HepG2 (cell line): ENCODE data around the gene NCKAP1. TPM values are rescaled to one million over a fixed set of nuclear protein-coding genes. Genes with fewer than 3 reads are reported as not detected.

Experiments used
- BRD4 ChIP-seq: sonication (generic); formaldehyde crosslinking; IDR thresholded peaks from 2 replicates; pipeline ENCODE4 v1.4.0; 2020; ENCODE audit warnings: missing genetic modification reagents
- CHD4 ChIP-seq: fragments of 200-600 bp; sonication (generic); IDR thresholded peaks from 2 replicates; pipeline ENCODE4 v1.7.0; 2017; ENCODE audit warnings: mild to moderate bottlenecking, low read length, borderline replicate concordance
- EZH2 ChIP-seq: conservative IDR thresholded peaks from 2 replicates; pipeline ENCODE4 v1.6.1; 2012; ENCODE audit warnings: mild to moderate bottlenecking, low read depth, low read length, moderate library complexity
- FOSL1 ChIP-seq: sonication (generic); formaldehyde crosslinking; IDR thresholded peaks from 2 replicates; pipeline ENCODE4 v1.9.0; 2021; ENCODE audit warnings: missing genetic modification reagents, borderline replicate concordance
- GTF2F1 ChIP-seq: fragments of 150-350 bp; IDR thresholded peaks from 2 replicates; pipeline ENCODE4 v1.6.1; 2014; ENCODE audit warnings: low read length
- HDAC6 ChIP-seq: fragments of 200-600 bp; sonication (generic); IDR thresholded peaks from 2 replicates; pipeline ENCODE4 v1.7.0; 2017; ENCODE audit warnings: mild to moderate bottlenecking, antibody characterized with exemption, low read length, low read depth
- SAP130 ChIP-seq: IDR thresholded peaks from 2 replicates; pipeline ENCODE4 v1.6.1; 2016; ENCODE audit warnings: low read depth
- SNRNP70 ChIP-seq: fragments of 200-400 bp; formaldehyde crosslinking; IDR thresholded peaks from 2 replicates; pipeline ENCODE4 v1.6.1; 2017; ENCODE audit warnings: mild to moderate bottlenecking, low read depth, low read length, moderate library complexity
- SOX13 ChIP-seq, 3 experiments: fragments of 450-650 bp in 1 of 3; sonication (generic) in 1 of 3; formaldehyde crosslinking in 1 of 3; IDR thresholded peaks in 2 of 3; conservative IDR thresholded peaks in 1 of 3; 2 replicates each; pipeline versions ENCODE4 v1.5.0 to v1.6.1; 2016 to 2020; ENCODE audit warnings: antibody characterized with exemption in 1 of 3, mild to moderate bottlenecking in 1 of 3, missing compliant biosample characterization in 1 of 3, missing genetic modification reagents in 1 of 3, moderate library complexity in 1 of 3
- ZNF292 ChIP-seq: sonication (generic); formaldehyde crosslinking; IDR thresholded peaks from 2 replicates; pipeline ENCODE4 v1.8.1; 2022; ENCODE audit warnings: mild to moderate bottlenecking, low read depth, missing genetic modification reagents, borderline replicate concordance
- ZNF30 ChIP-seq: sonication (generic); formaldehyde crosslinking; IDR thresholded peaks from 2 replicates; pipeline ENCODE4 v1.5.0; 2020; ENCODE audit warnings: mild to moderate bottlenecking, missing genetic modification reagents
- ZNF546 ChIP-seq: sonication (generic); formaldehyde crosslinking; conservative IDR thresholded peaks from 2 replicates; pipeline ENCODE4 v1.8.1; 2023; ENCODE audit warnings: mild to moderate bottlenecking, missing genetic modification reagents
- ZNF563 ChIP-seq: sonication (generic); formaldehyde crosslinking; IDR thresholded peaks from 2 replicates; pipeline ENCODE4 v1.8.0; 2022; ENCODE audit warnings: mild to moderate bottlenecking, moderate library complexity, missing genetic modification reagents
- ZNF773 ChIP-seq: sonication (generic); formaldehyde crosslinking; IDR thresholded peaks from 2 replicates; pipeline ENCODE4 v1.4.0; 2020; ENCODE audit warnings: missing genetic modification reagents, borderline replicate concordance
- polyA plus RNA-seq, 8 experiments: library from polyadenylated mRNA; depleted of rRNA in 3 of 8; stranded (reverse) in 7 of 8; unstranded in 1 of 8; fragments of >200 nt; fragmentation: Illumina TruSeq in 4 of 8; extraction: Trizol in 4 of 8; gene quantifications; 2 replicates each; pipeline versions ENCODE4 v1.2.1 to v1.2.3, GENCODE V29; 2011 to 2016; ENCODE audit warnings: low read depth in 4 of 8, missing spikeins in 1 of 8, mixed read lengths in 1 of 8; ENCODE audit not compliant: insufficient read depth in 1 of 8
- total RNA-seq, 5 experiments: library from RNA; depleted of rRNA; stranded (reverse); fragments of >200 nt; fragmentation: Illumina TruSeq; extraction: Trizol; gene quantifications; 2 replicates each; pipeline ENCODE4 v1.2.3, GENCODE V29; 2016; ENCODE audit warnings: low read depth in 1 of 5
- TF ChIP-seq, protein P1 (sequence below): IDR thresholded peaks from 2 replicates; pipeline ENCODE4 v1.6.1; 2012; ENCODE audit warnings: low read depth, low read length, improper control_type of control experiment
- TF ChIP-seq, protein P2 (sequence below): sonication (generic); formaldehyde crosslinking; IDR thresholded peaks from 2 replicates; pipeline ENCODE4 v1.8.1; 2022; ENCODE audit warnings: mild to moderate bottlenecking, missing genetic modification reagents
- TF ChIP-seq, protein P3 (sequence below): IDR thresholded peaks from 2 replicates; pipeline ENCODE4 v1.6.1; 2016; ENCODE audit warnings: missing compliant biosample characterization, missing genetic modification reagents, borderline replicate concordance
- TF ChIP-seq, protein P4 (sequence below): sonication (generic); formaldehyde crosslinking; IDR thresholded peaks from 2 replicates; pipeline ENCODE4 v1.4.0; 2020; ENCODE audit warnings: missing genetic modification reagents
- TF ChIP-seq, protein P5 (sequence below): sonication (generic); formaldehyde crosslinking; IDR thresholded peaks from 2 replicates; pipeline ENCODE4 v1.4.0; 2020; ENCODE audit warnings: missing genetic modification reagents, borderline replicate concordance

Gene NCKAP1
- total and polyA plus RNA-seq, 2 of the 13 experiments (the other 11 are each of a cell fraction or from before 2014, with no cell fraction given) = 72.1 to 96.3 TPM

DNA sequence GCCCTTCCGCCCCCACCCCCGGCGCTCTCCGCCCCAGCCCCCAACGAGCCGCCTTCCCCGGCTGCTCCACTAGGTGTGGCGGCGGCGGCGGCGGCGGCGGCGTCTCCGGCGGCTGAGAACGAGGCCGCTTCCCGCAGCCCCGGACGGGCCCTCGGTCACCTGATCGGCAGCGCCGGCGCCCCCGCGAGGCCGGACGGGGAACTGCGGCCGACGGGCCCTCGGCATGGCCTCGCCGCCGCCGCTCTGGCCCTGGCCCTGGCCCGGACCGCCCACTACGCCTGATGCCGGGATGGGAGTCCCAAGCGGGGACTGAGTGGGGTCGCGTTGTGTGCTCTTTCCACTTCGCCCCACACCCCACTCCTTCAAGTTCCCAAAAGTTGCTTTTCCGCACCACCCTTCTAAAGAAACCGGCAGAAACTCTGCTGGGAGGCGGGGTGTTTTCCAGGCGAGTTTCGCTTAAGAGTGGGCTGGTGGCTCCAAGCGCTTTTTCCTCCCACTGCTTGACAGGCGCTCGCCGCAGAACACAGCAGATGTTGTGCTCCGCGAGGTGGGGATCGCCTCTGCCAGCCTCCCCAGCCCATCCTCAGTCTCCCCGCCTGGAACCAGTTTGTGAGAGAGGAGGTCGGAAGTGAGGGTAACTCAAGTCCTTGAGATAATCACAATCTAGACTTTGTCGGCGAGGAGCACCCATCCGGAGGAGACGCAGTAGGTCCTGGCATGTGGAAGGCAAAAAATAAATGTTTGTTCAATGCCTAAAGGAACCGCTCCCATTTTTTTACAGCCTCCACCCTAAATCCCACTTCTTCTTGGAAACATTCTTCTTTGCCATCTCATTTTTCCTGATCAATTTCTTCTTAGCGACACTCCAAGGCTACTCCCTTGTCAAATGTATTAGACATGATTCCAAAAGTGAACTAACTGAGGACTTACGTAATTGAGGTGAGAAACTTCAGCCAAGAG is at the start of gene NCKAP1 (continued):
- TF ChIP-seq, protein P1, sequence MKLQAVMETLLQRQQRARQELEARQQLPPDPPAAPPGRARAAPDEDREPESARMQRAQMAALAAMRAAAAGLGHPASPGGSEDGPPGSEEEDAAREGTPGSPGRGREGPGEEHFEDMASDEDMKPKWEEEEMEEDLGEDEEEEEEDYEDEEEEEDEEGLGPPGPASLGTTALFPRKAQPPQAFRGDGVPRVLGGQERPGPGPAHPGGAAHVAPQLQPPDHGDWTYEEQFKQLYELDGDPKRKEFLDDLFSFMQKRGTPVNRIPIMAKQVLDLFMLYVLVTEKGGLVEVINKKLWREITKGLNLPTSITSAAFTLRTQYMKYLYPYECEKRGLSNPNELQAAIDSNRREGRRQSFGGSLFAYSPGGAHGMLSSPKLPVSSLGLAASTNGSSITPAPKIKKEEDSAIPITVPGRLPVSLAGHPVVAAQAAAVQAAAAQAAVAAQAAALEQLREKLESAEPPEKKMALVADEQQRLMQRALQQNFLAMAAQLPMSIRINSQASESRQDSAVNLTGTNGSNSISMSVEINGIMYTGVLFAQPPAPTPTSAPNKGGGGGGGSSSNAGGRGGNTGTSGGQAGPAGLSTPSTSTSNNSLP = 0 out of 2 replicates have a peak, but pooled peaks have one; percentile 23
- TF ChIP-seq, protein P2, sequence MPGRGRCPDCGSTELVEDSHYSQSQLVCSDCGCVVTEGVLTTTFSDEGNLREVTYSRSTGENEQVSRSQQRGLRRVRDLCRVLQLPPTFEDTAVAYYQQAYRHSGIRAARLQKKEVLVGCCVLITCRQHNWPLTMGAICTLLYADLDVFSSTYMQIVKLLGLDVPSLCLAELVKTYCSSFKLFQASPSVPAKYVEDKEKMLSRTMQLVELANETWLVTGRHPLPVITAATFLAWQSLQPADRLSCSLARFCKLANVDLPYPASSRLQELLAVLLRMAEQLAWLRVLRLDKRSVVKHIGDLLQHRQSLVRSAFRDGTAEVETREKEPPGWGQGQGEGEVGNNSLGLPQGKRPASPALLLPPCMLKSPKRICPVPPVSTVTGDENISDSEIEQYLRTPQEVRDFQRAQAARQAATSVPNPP (CRISPR knock-in tag) = no peak
- TF ChIP-seq ZNF30 (CRISPR knock-in tag) (no peak), ZNF292 (CRISPR knock-in tag) (peak; percentile 88), ZNF563 (CRISPR knock-in tag) (peak; percentile 55; the same call in 1 of the 2 replicates), HDAC6 (no peak), FOSL1 (CRISPR knock-in tag) (no peak), ZNF546 (CRISPR knock-in tag) (0 out of 2 replicates have a peak, but pooled peaks have one; percentile 29), SOX13 (IDR thresholded peaks at IDR 0.05) (no peak), SOX13 (CRISPR knock-in tag; conservative IDR thresholded peaks at IDR 0.05 in 1 of 2, IDR thresholded peaks at IDR 0.05 in 1 of 2) (peak in 1 of 2 experiments; percentile 30; a peak in 1 of 4 replicates), SNRNP70 (no peak), GTF2F1 (no peak), SAP130 (peak; percentile 80), BRD4 (CRISPR knock-in tag) (peak; percentile 71; the same call in 1 of the 2 replicates), CHD4 (no peak), EZH2 (0 out of 2 replicates have a peak, but pooled peaks have one; percentile 70), ZNF773 (CRISPR knock-in tag) (no peak; the same call in 1 of the 2 replicates)
- TF ChIP-seq, protein P3, sequence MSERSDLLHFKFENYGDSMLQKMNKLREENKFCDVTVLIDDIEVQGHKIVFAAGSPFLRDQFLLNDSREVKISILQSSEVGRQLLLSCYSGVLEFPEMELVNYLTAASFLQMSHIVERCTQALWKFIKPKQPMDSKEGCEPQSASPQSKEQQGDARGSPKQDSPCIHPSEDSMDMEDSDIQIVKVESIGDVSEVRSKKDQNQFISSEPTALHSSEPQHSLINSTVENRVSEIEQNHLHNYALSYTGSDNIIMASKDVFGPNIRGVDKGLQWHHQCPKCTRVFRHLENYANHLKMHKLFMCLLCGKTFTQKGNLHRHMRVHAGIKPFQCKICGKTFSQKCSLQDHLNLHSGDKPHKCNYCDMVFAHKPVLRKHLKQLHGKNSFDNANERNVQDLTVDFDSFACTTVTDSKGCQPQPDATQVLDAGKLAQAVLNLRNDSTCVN (CRISPR knock-in tag) = 0 out of 2 replicates have a peak, but pooled peaks have one; percentile 60
- TF ChIP-seq, protein P4, sequence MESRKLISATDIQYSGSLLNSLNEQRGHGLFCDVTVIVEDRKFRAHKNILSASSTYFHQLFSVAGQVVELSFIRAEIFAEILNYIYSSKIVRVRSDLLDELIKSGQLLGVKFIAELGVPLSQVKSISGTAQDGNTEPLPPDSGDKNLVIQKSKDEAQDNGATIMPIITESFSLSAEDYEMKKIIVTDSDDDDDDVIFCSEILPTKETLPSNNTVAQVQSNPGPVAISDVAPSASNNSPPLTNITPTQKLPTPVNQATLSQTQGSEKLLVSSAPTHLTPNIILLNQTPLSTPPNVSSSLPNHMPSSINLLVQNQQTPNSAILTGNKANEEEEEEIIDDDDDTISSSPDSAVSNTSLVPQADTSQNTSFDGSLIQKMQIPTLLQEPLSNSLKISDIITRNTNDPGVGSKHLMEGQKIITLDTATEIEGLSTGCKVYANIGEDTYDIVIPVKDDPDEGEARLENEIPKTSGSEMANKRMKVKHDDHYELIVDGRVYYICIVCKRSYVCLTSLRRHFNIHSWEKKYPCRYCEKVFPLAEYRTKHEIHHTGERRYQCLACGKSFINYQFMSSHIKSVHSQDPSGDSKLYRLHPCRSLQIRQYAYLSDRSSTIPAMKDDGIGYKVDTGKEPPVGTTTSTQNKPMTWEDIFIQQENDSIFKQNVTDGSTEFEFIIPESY (CRISPR knock-in tag) = no peak
- TF ChIP-seq, protein P5, sequence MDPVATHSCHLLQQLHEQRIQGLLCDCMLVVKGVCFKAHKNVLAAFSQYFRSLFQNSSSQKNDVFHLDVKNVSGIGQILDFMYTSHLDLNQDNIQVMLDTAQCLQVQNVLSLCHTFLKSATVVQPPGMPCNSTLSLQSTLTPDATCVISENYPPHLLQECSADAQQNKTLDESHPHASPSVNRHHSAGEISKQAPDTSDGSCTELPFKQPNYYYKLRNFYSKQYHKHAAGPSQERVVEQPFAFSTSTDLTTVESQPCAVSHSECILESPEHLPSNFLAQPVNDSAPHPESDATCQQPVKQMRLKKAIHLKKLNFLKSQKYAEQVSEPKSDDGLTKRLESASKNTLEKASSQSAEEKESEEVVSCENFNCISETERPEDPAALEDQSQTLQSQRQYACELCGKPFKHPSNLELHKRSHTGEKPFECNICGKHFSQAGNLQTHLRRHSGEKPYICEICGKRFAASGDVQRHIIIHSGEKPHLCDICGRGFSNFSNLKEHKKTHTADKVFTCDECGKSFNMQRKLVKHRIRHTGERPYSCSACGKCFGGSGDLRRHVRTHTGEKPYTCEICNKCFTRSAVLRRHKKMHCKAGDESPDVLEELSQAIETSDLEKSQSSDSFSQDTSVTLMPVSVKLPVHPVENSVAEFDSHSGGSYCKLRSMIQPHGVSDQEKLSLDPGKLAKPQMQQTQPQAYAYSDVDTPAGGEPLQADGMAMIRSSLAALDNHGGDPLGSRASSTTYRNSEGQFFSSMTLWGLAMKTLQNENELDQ (CRISPR knock-in tag) = no peak
